HepG2 (cell line): ENCODE data around the gene POLR1F. TPM values are rescaled to one million over a fixed set of nuclear protein-coding genes. Genes with fewer than 3 reads are reported as not detected.

ENCODE experiments used
- ATF3 ChIP-seq: sonication (generic); formaldehyde crosslinking; IDR thresholded peaks from 2 replicates; pipeline ENCODE4 v1.4.0; 2020; ENCODE audit warnings: missing genetic modification reagents
- BRF2 ChIP-seq: sonication (generic); formaldehyde crosslinking; IDR thresholded peaks from 2 replicates; pipeline ENCODE4 v1.8.1; 2022; ENCODE audit warnings: mild to moderate bottlenecking, missing genetic modification reagents
- CSRNP1 ChIP-seq: sonication (generic); formaldehyde crosslinking; IDR thresholded peaks from 2 replicates; pipeline ENCODE4 v1.8.1; 2023; ENCODE audit warnings: mild to moderate bottlenecking, missing genetic modification reagents
- ELF3 ChIP-seq: IDR thresholded peaks from 2 replicates; pipeline ENCODE4 v1.6.1; 2016; ENCODE audit warnings: missing genetic modification reagents, missing compliant biosample characterization
- HMGXB4 ChIP-seq, 2 experiments: sonication (generic) in 1 of 2; formaldehyde crosslinking in 1 of 2; IDR thresholded peaks; 2 replicates each; pipeline versions ENCODE4 v1.4.0 to v1.6.1; 2018 to 2020; ENCODE audit warnings: missing genetic modification reagents in 2 of 2, borderline replicate concordance in 1 of 2, low read depth in 1 of 2, mild to moderate bottlenecking in 1 of 2, missing biosample characterization in 1 of 2
- IRX3 ChIP-seq: sonication (generic); formaldehyde crosslinking; IDR thresholded peaks from 2 replicates; pipeline ENCODE4 v1.8.1; 2023; ENCODE audit warnings: mild to moderate bottlenecking, low read depth, missing genetic modification reagents, borderline replicate concordance
- MAFF ChIP-seq: IDR thresholded peaks from 2 replicates; pipeline ENCODE4 v1.6.1; 2011; ENCODE audit warnings: low read depth, low read length, improper control_type of control experiment
- NCOA2 ChIP-seq: sonication (generic); formaldehyde crosslinking; IDR thresholded peaks from 2 replicates; pipeline ENCODE4 v1.8.0; 2022; ENCODE audit warnings: inconsistent platforms
- PHF20 ChIP-seq: sonication (generic); formaldehyde crosslinking; IDR thresholded peaks from 2 replicates; pipeline ENCODE4 v1.5.0; 2020; ENCODE audit warnings: mild to moderate bottlenecking, missing genetic modification reagents
- POLR2A ChIP-seq, 2 experiments: IDR thresholded peaks; 2 replicates each; pipeline ENCODE4 v1.6.1; 2011; ENCODE audit warnings: low read depth in 2 of 2, low read length in 2 of 2, mild to moderate bottlenecking in 1 of 2, moderate library complexity in 1 of 2; ENCODE audit not compliant: insufficient read depth in 1 of 2
- TAF15 ChIP-seq: fragments of 200-400 bp; formaldehyde crosslinking; IDR thresholded peaks from one replicate; pipeline ENCODE4 v1.6.1; 2018; ENCODE audit warnings: mild to moderate bottlenecking, low read depth, low read length; ENCODE audit not compliant: poor library complexity, severe bottlenecking
- TFDP1 ChIP-seq: IDR thresholded peaks from 2 replicates; pipeline ENCODE4 v1.6.1; 2016; ENCODE audit warnings: missing compliant biosample characterization, missing genetic modification reagents, borderline replicate concordance
- THYN1 ChIP-seq: sonication (generic); formaldehyde crosslinking; IDR thresholded peaks from 2 replicates; pipeline ENCODE4 v1.8.1; 2023; ENCODE audit warnings: low read depth, mild to moderate bottlenecking, moderate library complexity, missing genetic modification reagents, borderline replicate concordance
- ZNF3 ChIP-seq: IDR thresholded peaks from 2 replicates; pipeline ENCODE4 v1.7.0; 2017; ENCODE audit warnings: inconsistent platforms
- ZNF337 ChIP-seq: sonication (generic); formaldehyde crosslinking; IDR thresholded peaks from 2 replicates; pipeline ENCODE4 v1.5.1; 2020; ENCODE audit warnings: missing genetic modification reagents, low read depth, mild to moderate bottlenecking, borderline replicate concordance
- ZNF414 ChIP-seq: sonication (generic); formaldehyde crosslinking; IDR thresholded peaks from 2 replicates; pipeline ENCODE4 v1.5.0; 2020; ENCODE audit warnings: missing genetic modification reagents
- ZNF441 ChIP-seq: sonication (generic); formaldehyde crosslinking; IDR thresholded peaks from 2 replicates; pipeline ENCODE4 v1.7.0; 2021; ENCODE audit warnings: missing genetic modification reagents, borderline replicate concordance
- ZNF710 ChIP-seq: sonication (generic); formaldehyde crosslinking; IDR thresholded peaks from 2 replicates; pipeline ENCODE4 v1.5.0; 2020; ENCODE audit warnings: mild to moderate bottlenecking, missing genetic modification reagents, borderline replicate concordance
- polyA plus RNA-seq, 8 experiments: library from polyadenylated mRNA; depleted of rRNA in 3 of 8; stranded (reverse) in 7 of 8; unstranded in 1 of 8; fragments of >200 nt; fragmentation: Illumina TruSeq in 4 of 8; extraction: Trizol in 4 of 8; gene quantifications; 2 replicates each; pipeline versions ENCODE4 v1.2.1 to v1.2.3, GENCODE V29; 2011 to 2016; ENCODE audit warnings: low read depth in 4 of 8, missing spikeins in 1 of 8, mixed read lengths in 1 of 8; ENCODE audit not compliant: insufficient read depth in 1 of 8
- total RNA-seq, 5 experiments: library from RNA; depleted of rRNA; stranded (reverse); fragments of >200 nt; fragmentation: Illumina TruSeq; extraction: Trizol; gene quantifications; 2 replicates each; pipeline ENCODE4 v1.2.3, GENCODE V29; 2016; ENCODE audit warnings: low read depth in 1 of 5

The POLR1F gene
- total and polyA plus RNA-seq, 2 of the 13 experiments (the other 11 are each of a cell fraction or from before 2014, with no cell fraction given), result 8.0 to 14.9 TPM

GRCh38 chr7:19708397-19709248 is at the start of gene POLR1F (continued):
- TF ChIP-seq ZNF3 (0 out of 2 replicates have a peak, but pooled peaks have one; percentile 29), BRF2 (0 out of 2 replicates have a peak, but pooled peaks have one; percentile 77), ZNF710 (CRISPR knock-in tag) (no peak), ZNF337 (CRISPR knock-in tag) (0 out of 2 replicates have a peak, but pooled peaks have one; percentile 70), ELF3 (CRISPR knock-in tag) (peak; percentile 68; the same call in 1 of the 2 replicates), ZNF441 (peak; percentile 33; the same call in 1 of the 2 replicates), HMGXB4 (CRISPR knock-in tag; IDR thresholded peaks at IDR 0.05; ENCODE audit: borderline replicate concordance in 1 of 2, low read depth in 1 of 2) (peak; percentile 87 to 93), POLR2A (IDR thresholded peaks at IDR 0.05; ENCODE audit: insufficient read depth in 1 of 2, low read depth in 2 of 2, low read length in 2 of 2) (peak; percentile 95 to 98), MAFF (0 out of 2 replicates have a peak, but pooled peaks have one; percentile 11), PHF20 (CRISPR knock-in tag) (peak; percentile 96), NCOA2 (CRISPR knock-in tag) (peak; percentile 56), THYN1 (no peak), ZNF414 (peak; percentile 73; the same call in 1 of the 2 replicates), TAF15 (peak; percentile 44), ATF3 (CRISPR knock-in tag) (0 out of 2 replicates have a peak, but pooled peaks have one; percentile 27), TFDP1 (CRISPR knock-in tag) (peak; percentile 94; the same call in 1 of the 2 replicates), CSRNP1 (CRISPR knock-in tag) (0 out of 2 replicates have a peak, but pooled peaks have one; percentile 35), IRX3 (CRISPR knock-in tag) (no peak)
